GM12878 (cell line): ENCODE data around the gene FBLN5. TPM values are rescaled to one million over a fixed set of nuclear protein-coding genes. Genes with fewer than 3 reads are reported as not detected.
A peak's percentile ranks its signal among the peaks of the same experiment; 100 is the strongest.

Source experiments
- CHD1 ChIP-seq: IDR thresholded peaks from 2 replicates; pipeline ENCODE4 v1.6.1; 2012; ENCODE audit warnings: low read depth, low read length, improper control_type of control experiment
- CUX1 ChIP-seq: IDR thresholded peaks from 2 replicates; pipeline ENCODE4 v1.6.1; 2012; ENCODE audit warnings: improper control_type of control experiment, low read depth, low read length; ENCODE audit not compliant: insufficient replicate concordance
- DPF2 ChIP-seq: fragments of 450-650 bp; IDR thresholded peaks from 2 replicates; pipeline ENCODE4 v1.6.1; 2017; ENCODE audit warnings: mild to moderate bottlenecking
- ELK1 ChIP-seq: IDR thresholded peaks from 2 replicates; pipeline ENCODE4 v1.6.1; 2012; ENCODE audit warnings: low read depth, low read length, improper control_type of control experiment
- IKZF2 ChIP-seq, 2 experiments: fragments of 450-650 bp; IDR thresholded peaks; 2 replicates each; pipeline ENCODE4 v1.6.1; 2017; ENCODE audit warnings: mild to moderate bottlenecking in 2 of 2, moderate library complexity in 2 of 2
- MEF2B ChIP-seq: fragments of 450-650 bp; IDR thresholded peaks from 2 replicates; pipeline ENCODE4 v1.6.1; 2018; ENCODE audit warnings: mild to moderate bottlenecking, moderate library complexity; ENCODE audit not compliant: partially characterized antibody, poor library complexity, severe bottlenecking
- PKNOX1 ChIP-seq: fragments of 450-650 bp; IDR thresholded peaks from 2 replicates; pipeline ENCODE4 v1.6.1; 2016; ENCODE audit warnings: mild to moderate bottlenecking
- RAD21 ChIP-seq: IDR thresholded peaks from 2 replicates; pipeline ENCODE4 v1.6.1; 2011; ENCODE audit warnings: mild to moderate bottlenecking, low read depth, low read length, moderate library complexity; ENCODE audit not compliant: insufficient read depth
- RUNX3 ChIP-seq: IDR thresholded peaks from 2 replicates; pipeline ENCODE4 v1.6.1; 2012; ENCODE audit warnings: low read length, inconsistent platforms
- SPI1 ChIP-seq: IDR thresholded peaks from 2 replicates; pipeline ENCODE4 v1.6.1; 2011; ENCODE audit warnings: low read depth, mild to moderate bottlenecking, low read length, moderate library complexity, borderline replicate concordance; ENCODE audit not compliant: insufficient read depth
- ZBTB40 ChIP-seq: fragments of 450-650 bp; IDR thresholded peaks from 2 replicates; pipeline ENCODE4 v1.6.1; 2016; ENCODE audit warnings: mild to moderate bottlenecking, moderate library complexity, borderline replicate concordance
- polyA plus RNA-seq, 11 experiments: library from polyadenylated mRNA; depleted of rRNA in 4 of 11; unstranded in 6 of 11; stranded (reverse) in 5 of 11; fragments of >200 nt; fragmentation: Nextera tagmentation in 4 of 11; fragmentation: Illumina TruSeq in 1 of 11; extraction: Ambion mirVana in 4 of 11; extraction: Trizol in 1 of 11; gene quantifications; 1 replicate in 1 of 11; 2 replicates in 10 of 11; pipeline versions ENCODE4 v1.2.1 to v1.2.3, GENCODE V29; 2011 to 2016; ENCODE audit warnings: inconsistent platforms in 2 of 11, missing spikeins in 2 of 11, low read depth in 1 of 11
- total RNA-seq, 4 experiments: library from RNA; depleted of rRNA in 3 of 4; stranded (reverse); fragments of >200 nt in 3 of 4; fragmentation: Illumina TruSeq in 1 of 4; extraction: Trizol in 1 of 4; gene quantifications; 2 replicates each; pipeline versions ENCODE4 v1.2.1 to v1.2.3, GENCODE V29; 2013 to 2021

FBLN5 gene
- total and polyA plus RNA-seq, 10 of the 15 experiments (the other 5 are each of a cell fraction or from before 2014, with no cell fraction given) = 0.03 to 0.64 (median 0.24) TPM

GRCh38 chr14:91873471-91874415, 73.8 kb downstream of the FBLN5 start (continued):
- no peak for TF ChIP-seq CUX1
- no peak for TF ChIP-seq ZBTB40
- TF ChIP-seq RAD21 = no peak
- TF ChIP-seq SPI1 = 0 out of 2 replicates have a peak, but pooled peaks have one; percentile 16
- peak; percentile 30 for TF ChIP-seq MEF2B
- TF ChIP-seq DPF2 = peak; percentile 67
- TF ChIP-seq ELK1 = 0 out of 2 replicates have a peak, but pooled peaks have one; percentile 10
- TF ChIP-seq IKZF2 (IDR thresholded peaks at IDR 0.05) = peak; percentile 77 to 82
- 0 out of 2 replicates have a peak, but pooled peaks have one; percentile 10 for TF ChIP-seq PKNOX1
- no peak for TF ChIP-seq CHD1
- TF ChIP-seq RUNX3 = peak; percentile 90
